OCI-LY3 (cell line): ENCODE data around the gene PGA3.

ENCODE experiments used
- H2AFZ ChIP-seq: fragments of 200-600, 300-600 bp; shearing (Covaris generic); 2 replicates; pipeline ENCODE4 v1.6.0; 2014; ENCODE audit warnings: antibody characterized with exemption, low read depth, low read length
- H3K27ac ChIP-seq: fragments of 200-600, 300-600 bp; sonication (generic); 2 replicates; pipeline ENCODE4 v1.5.1; 2014; ENCODE audit warnings: mild to moderate bottlenecking, low read length, moderate library complexity, mixed read lengths
- H3K27me3 ChIP-seq: fragments of 200-600, 300-600 bp; sonication (generic); 2 replicates; pipeline ENCODE4 v1.6.1; 2014; ENCODE audit warnings: low read depth, low read length, mixed read lengths
- H3K36me3 ChIP-seq: fragments of 200-600, 300-600 bp; sonication (generic); replicated peaks from 2 replicates; pipeline ENCODE3; 2014; ENCODE audit warnings: low read depth, low read length, mixed read lengths
- H3K4me1 ChIP-seq: fragments of 300-600, 200-600 bp; sonication (generic); 2 replicates; pipeline ENCODE4 v1.6.1; 2014; ENCODE audit warnings: low read length, mixed read lengths
- H3K4me2 ChIP-seq: fragments of 200-600, 300-600 bp; sonication (generic); 2 replicates; pipeline ENCODE4 v1.6.1; 2014; ENCODE audit warnings: low read length, mixed read lengths
- H3K4me3 ChIP-seq: fragments of 300-600, 200-600 bp; sonication (generic); 2 replicates; pipeline ENCODE4 v1.5.1; 2014; ENCODE audit warnings: antibody characterized with exemption, mild to moderate bottlenecking, low read length, moderate library complexity
- H3K79me2 ChIP-seq: fragments of 300-600, 200-600 bp; shearing (Covaris generic); 2 replicates; pipeline ENCODE4 v1.6.1; 2014; ENCODE audit warnings: mild to moderate bottlenecking, low read length, mixed read lengths
- H3K9ac ChIP-seq: fragments of 300-600, 200-600 bp; shearing (Covaris generic); 2 replicates; pipeline ENCODE4 v1.6.0; 2014; ENCODE audit warnings: mild to moderate bottlenecking, low read length, moderate library complexity
- H3K9me3 ChIP-seq: fragments of 200-600, 300-600 bp; shearing (Covaris generic); 2 replicates; pipeline ENCODE4 v1.6.1; 2014; ENCODE audit warnings: low read length, mixed read lengths; ENCODE audit not compliant: insufficient read depth
- H4K20me1 ChIP-seq: fragments of 200-600, 300-600 bp; sonication (generic); 2 replicates; pipeline ENCODE4 v1.6.1; 2016; ENCODE audit warnings: low read length, mixed read lengths; ENCODE audit not compliant: insufficient read depth
- EZH2phosphoT487 ChIP-seq: fragments of 200-600 bp; shearing (Covaris generic); IDR thresholded peaks from 2 replicates; pipeline ENCODE4 v1.6.1; 2018; ENCODE audit warnings: antibody characterized with exemption, mixed run types, low read depth
- TF ChIP-seq, protein P1 (sequence below): fragments of 200-600, 300-600 bp; sonication (generic); IDR thresholded peaks from 2 replicates; pipeline ENCODE4 v1.5.1; 2014; ENCODE audit warnings: antibody characterized with exemption, low read length, low read depth

Gene PGA3

GRCh38 chr11:61168042-61168688 lies 35.1 kb upstream of the PGA3 start:
- no peaks in the 10 kb centered on the region for H3K36me3 ChIP-seq
- no peak for TF ChIP-seq EZH2phosphoT487
- TF ChIP-seq, protein P1, sequence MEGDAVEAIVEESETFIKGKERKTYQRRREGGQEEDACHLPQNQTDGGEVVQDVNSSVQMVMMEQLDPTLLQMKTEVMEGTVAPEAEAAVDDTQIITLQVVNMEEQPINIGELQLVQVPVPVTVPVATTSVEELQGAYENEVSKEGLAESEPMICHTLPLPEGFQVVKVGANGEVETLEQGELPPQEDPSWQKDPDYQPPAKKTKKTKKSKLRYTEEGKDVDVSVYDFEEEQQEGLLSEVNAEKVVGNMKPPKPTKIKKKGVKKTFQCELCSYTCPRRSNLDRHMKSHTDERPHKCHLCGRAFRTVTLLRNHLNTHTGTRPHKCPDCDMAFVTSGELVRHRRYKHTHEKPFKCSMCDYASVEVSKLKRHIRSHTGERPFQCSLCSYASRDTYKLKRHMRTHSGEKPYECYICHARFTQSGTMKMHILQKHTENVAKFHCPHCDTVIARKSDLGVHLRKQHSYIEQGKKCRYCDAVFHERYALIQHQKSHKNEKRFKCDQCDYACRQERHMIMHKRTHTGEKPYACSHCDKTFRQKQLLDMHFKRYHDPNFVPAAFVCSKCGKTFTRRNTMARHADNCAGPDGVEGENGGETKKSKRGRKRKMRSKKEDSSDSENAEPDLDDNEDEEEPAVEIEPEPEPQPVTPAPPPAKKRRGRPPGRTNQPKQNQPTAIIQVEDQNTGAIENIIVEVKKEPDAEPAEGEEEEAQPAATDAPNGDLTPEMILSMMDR = no peak
- no peaks in the 10 kb centered on the region for H4K20me1 ChIP-seq
- peaks cover 4% of the 10 kb centered on the region; the same call in 1 of the 2 replicates for H3K27me3 ChIP-seq
- peaks cover 5% of the 10 kb centered on the region for H3K9me3 ChIP-seq
- no peaks in the 10 kb centered on the region for H3K79me2 ChIP-seq
- H3K4me1 ChIP-seq = peaks cover 10% of the 10 kb centered on the region
- no peak overlapping the region for H3K4me3 ChIP-seq
- no peak overlapping the region for H3K4me2 ChIP-seq
- H3K27ac ChIP-seq = no peak overlapping the region
- H2AFZ ChIP-seq = no peak overlapping the region
- no peak overlapping the region for H3K9ac ChIP-seq

DNA sequence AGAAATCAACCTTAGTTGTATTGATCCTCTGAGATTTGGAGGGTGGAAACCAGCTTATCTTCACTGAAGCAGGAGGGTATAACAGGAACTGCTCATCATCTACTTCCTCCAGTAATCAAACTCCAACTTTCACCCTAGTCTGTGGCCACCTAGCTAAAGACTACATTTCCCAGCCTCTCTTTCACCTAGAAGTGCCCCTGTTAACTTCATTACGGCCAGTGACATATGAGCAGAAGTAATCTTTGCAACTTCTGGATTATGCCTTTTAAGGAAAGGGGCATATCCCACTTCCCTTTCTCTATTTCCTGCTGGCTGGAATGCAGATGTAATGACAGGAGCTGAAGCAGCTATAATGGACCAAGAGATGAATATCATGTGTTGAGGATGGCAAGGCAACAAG lies 34.5 kb upstream of the PGA3 start:
- no peak for TF ChIP-seq EZH2phosphoT487
- TF ChIP-seq, protein P1 = no peak
- H2AFZ ChIP-seq = no peak overlapping the region
- H3K4me3 ChIP-seq = no peak overlapping the region
- peaks cover 5% of the 10 kb centered on the region for H3K9me3 ChIP-seq
- H3K4me1 ChIP-seq = peaks cover 10% of the 10 kb centered on the region
- H3K27ac ChIP-seq = no peak overlapping the region
- H3K79me2 ChIP-seq = no peaks in the 10 kb centered on the region
- H3K9ac ChIP-seq = no peak overlapping the region
- H3K4me2 ChIP-seq = no peak overlapping the region
- no peaks in the 10 kb centered on the region for H4K20me1 ChIP-seq
- H3K36me3 ChIP-seq = no peaks in the 10 kb centered on the region
- H3K27me3 ChIP-seq = peaks cover 6% of the 10 kb centered on the region; the same call in 1 of the 2 replicates

GRCh38 chr11:61170566-61170965 lies 32.7 kb upstream of the PGA3 start:
- Histone ChIP-seq H3K4me3 (no peak overlapping the region), H3K4me2 (no peak overlapping the region), H3K9me3 (peaks cover 5% of the 10 kb centered on the region), H4K20me1 (no peaks in the 10 kb centered on the region), H3K36me3 (no peaks in the 10 kb centered on the region), H3K9ac (no peak overlapping the region), H3K27ac (no peak overlapping the region), H3K79me2 (no peaks in the 10 kb centered on the region), H2AFZ (no peak overlapping the region), H3K27me3 (peaks cover 21% of the 10 kb centered on the region), H3K4me1 (peaks cover 4% of the 10 kb centered on the region)
- TF ChIP-seq EZH2phosphoT487 = no peak
- TF ChIP-seq, protein P1 = no peak

- no peaks in the 10 kb centered on the region for H3K79me2 ChIP-seq
- no peaks in the 10 kb centered on the region for H3K36me3 ChIP-seq
- H3K4me2 ChIP-seq = no peak overlapping the region
- no peak overlapping the region for H3K4me3 ChIP-seq
- TF ChIP-seq, protein P1 = no peak
- no peak for TF ChIP-seq EZH2phosphoT487
- no peaks in the 10 kb centered on the region for H4K20me1 ChIP-seq
- no peak overlapping the region for H3K27ac ChIP-seq
- H3K4me1 ChIP-seq = peaks cover 4% of the 10 kb centered on the region
- peaks cover 28% of the 10 kb centered on the region for H3K27me3 ChIP-seq
- H3K9ac ChIP-seq = no peak overlapping the region
- H3K9me3 ChIP-seq = peaks cover 5% of the 10 kb centered on the region
- no peak overlapping the region for H2AFZ ChIP-seq
These were observed 31.4 kb upstream of the PGA3 start for GRCh38 chr11:61171907-61172306.
